SK-MEL-5 (cell line): ENCODE data around the gene FAM219A. TPM values are rescaled to one million over a fixed set of nuclear protein-coding genes. Genes with fewer than 3 reads are reported as not detected.
"Not testable (repeated sequence)": the region's sequence is repeated elsewhere in the genome, so short reads cannot be mapped to it uniquely, and the experiment has no call there.

Experiments used
- DNase-seq: peaks from one replicate; pipeline ENCODE4 v3.0.0-alpha.2; 2016; ENCODE audit warnings: low read depth, low spot score
- in situ Hi-C: cut with HindIII; loops from 2 replicates; pipeline ENCODE4 v1.10.0; 2016; ENCODE audit warnings: low sequenced_read_pairs, high pct_unique_total_duplicates, low pct_unique_long_range_greater_than_20kb
- total RNA-seq: library from RNA; depleted of rRNA; stranded (reverse); fragments of >200 nt; shearing (Covaris generic); gene quantifications from 2 replicates; pipeline ENCODE4 v1.2.3, GENCODE V29; 2014

Gene FAM219A
- total RNA-seq, 1 experiment from 2014 or later, result 8.2 TPM

DNA sequence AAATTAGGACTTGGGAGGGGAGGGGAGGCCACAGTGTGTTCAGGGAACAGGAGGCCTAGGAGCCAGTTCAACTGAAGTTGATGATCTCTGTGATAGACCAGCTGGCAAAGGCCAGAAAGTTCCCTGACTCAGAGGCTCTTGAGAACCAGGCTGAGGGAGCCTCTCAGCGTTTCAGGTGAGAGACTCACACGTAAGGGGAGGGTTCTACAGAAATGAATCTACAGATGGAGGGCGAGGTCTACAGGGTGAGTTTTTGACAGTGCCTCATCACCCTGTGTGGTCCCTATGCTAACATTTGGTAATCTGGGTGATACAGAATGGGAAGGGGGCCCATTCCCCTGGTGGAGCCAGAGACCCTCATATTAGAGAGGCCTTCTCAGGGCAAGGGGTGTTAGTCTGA is 32.4 kb upstream of the FAM219A start:
- in situ Hi-C loops, result no loop called here
- no peak for DNase-seq

DNA sequence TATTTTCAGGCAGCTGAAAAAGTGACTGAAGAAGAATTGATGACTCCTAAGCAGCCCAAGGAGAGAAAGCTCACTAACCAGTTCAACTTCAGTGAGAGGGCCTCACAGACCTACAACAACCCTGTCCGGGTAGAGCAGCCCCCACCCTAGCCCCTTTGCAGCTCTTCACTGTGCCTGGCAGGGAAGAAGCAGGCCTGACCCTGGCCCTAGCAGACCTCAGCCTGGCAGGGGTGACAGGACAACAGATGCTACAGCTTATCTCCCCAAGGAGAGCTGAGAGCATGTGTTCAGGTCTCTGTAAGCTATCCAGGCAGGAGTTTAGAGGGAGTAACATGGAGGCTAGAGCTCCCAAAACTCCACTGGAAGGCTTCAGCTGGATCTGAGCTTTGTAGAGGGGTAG is 32.0 kb upstream of the FAM219A start:
- no peak for DNase-seq
- in situ Hi-C loops, result no loop called here

DNA sequence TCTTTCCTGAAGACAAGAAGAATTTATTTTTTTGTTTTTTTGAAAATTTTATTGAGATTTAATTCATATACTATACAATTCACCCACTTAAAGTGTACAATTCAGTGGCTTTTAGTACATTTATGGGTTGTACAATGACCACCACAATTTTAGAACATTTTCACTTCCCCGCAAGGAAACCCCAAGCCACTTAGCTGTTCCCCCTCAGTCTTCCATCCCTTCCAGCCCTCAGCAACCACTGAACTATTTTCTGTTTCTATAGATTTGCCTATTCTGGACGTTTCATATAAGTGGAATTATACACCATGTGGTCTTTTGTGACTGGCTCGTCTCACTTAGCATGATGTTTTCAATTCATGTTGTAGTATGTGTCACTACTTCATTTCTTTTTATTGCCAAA is 28.2 kb upstream of the FAM219A start:
- in situ Hi-C loops, result no loop called here

DNA sequence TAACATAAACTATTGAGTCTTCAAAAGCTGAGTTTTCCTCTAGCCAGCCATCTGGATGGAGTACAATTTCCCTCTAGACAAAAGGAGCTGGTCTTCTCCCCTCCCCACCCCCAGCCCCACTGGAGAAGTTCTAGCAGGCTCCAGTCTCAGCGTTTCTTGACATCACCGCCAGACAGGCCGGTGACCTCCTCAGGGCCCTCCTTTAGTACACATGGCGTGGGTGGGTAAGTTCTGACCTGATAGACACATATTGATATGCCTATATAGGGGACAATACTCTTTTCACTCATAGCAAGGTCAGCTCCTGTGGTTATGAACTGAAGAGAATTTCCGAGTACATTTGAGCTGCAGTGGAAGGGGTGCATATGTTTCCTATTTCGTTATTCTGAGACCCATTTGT is 27.5 kb upstream of the FAM219A start:
- no peak for DNase-seq
- in situ Hi-C loops, result no loop called here

More for the DNA sequence above, 28.2 kb upstream of the FAM219A start:
- DNase-seq, result no peak

DNA sequence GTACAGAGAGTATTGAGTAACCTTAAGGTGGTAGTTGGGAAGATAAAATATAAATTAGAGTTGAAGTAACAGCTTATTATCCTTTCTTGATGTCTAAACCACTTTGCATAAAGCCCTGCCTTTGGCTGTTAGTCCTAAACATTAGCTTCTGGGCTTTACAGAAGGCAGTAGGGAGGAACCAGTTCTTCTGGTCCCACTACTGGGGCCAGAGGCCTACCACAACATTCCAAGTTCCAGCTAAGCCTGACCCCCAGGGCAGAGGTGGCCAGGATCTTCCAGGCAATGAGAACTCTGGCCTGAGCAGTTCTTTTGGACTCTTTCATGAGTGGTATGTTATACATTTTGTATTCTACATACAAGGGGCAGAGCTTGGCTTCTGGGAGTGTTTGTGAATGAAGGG is 26.3 kb upstream of the FAM219A start:
- in situ Hi-C loops, result no loop called here
- no peak for DNase-seq

DNA sequence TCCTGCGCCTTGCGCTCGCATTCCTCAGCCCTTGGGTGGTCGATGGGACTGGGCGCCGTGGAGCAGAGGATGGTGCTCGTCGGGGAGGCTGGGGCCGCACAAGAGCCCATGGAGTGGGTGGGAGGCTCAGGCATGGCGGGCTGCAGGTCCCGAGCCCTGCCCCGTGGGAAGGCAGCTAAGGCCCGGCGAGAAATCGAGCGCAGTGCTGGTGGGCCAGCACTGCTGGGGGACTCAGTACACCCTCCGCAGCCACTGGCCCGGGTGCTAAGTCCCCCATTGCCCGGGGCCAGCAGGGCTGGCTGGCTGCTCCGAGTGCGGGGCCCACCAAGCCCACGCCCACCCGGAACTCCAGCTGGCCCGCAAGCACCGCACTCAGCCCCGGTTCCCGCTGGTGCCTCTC is 24.4 kb upstream of the FAM219A start:
- in situ Hi-C loops, result not testable (repeated sequence)

DNA sequence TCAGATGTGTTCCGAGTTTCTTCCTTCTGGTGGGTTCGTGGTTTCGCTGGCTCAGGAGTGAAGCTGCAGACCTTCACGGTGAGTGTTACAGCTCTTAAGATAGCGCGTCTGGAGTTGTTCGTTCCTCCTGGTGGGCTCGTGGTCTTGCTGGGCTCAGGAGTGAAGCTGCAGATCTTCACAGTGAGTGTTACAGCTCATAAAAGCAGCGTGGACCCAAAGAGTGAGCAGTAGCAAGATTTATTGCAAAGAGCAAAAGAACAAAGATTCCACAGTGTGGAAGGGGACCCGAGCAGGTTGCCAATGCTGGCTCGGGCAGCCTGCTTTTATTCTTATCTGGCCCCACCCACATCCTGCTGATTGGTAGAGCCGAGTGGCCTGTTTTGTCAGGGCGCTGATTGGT is 23.2 kb upstream of the FAM219A start:
- in situ Hi-C loops, DNase-seq: not testable (repeated sequence)

More for the DNA sequence above, 24.4 kb upstream of the FAM219A start:
- DNase-seq, result not testable (repeated sequence)

DNA sequence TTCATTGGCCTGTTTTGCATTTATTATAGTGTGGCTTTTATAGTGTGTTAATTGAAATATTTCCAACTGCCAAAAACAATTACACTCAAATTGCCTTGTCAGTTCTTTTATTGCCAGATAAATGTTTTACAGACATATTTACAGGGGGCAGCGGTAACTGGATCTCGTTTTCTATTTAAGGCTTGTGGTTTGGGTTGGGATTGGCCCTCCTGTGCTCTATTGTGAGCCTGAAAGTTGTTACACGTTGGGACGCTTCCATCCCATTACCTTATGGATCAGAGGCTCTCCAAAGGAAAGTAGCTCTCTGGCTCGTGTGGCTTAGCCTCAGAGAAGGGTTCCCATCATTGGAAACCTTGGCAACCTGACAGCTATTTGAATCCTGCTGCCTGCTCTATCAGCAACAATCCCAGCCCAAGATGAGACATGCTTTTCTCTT is 21.1 kb upstream of the FAM219A start:
- in situ Hi-C loops, result no loop called here
- DNase-seq, result no peak

DNA sequence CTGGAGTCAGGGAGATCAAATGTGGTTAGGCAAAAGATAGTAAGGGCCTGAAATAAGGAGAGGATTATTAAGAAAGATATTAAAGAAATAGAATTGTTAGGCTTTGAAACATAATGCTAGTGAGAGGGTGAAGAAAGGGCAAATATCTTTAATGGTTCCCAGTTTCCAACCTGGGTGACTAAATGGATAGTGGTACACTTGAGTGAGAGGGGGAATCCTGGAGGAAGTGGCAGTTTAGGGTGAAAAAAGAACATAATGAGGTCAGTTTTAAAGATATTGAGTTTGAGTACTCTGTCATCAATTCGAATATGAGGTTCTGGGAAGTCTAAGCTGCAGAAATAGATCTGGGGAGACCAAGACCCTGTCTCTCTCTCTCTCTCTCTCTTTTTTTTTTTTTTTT is 19.2 kb upstream of the FAM219A start:
- in situ Hi-C loops, result no loop called here
- DNase-seq, result no peak

DNA sequence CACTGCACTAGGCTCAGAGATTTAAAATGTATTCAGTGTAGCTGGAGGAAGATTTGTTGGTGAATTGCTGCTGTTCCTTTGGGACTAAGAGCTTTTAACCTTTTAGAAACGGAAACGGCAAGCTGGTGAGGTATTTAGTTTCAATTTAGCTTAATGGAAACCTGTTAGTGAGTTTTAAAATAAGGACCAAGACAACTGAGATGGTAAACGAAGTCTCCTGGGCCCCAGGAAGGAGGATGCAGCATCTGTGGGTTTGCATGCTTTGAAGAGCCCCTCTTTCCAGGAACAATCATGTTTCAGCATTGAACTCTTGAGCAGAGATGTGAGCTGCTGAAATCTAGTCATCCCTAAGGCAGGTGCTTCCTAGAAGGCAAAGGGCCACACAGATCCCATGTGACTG is 16.7 kb upstream of the FAM219A start:
- no peak for DNase-seq
- in situ Hi-C loops, result no loop called here

DNA sequence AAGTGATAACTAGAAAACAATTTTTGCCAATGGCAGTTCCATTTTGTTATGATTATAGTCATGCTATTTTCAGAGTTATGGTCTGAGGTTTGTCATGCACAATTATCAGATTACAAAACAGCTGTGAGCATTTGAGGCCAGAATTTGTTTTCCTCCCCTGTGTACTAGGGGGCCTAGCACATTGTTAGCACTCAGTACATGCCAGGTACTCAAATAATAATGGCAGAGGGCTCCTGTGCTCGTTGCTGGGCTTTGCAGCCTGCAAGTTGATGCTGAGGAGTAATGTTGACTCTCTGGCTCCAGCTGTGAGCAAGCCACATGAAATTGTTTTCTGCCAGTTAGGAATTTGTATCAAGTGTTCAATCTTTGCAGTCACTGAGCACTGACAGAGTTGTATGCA is 7.1 kb upstream of the FAM219A start:
- DNase-seq, result no peak
- in situ Hi-C loops, result no loop called here

DNA sequence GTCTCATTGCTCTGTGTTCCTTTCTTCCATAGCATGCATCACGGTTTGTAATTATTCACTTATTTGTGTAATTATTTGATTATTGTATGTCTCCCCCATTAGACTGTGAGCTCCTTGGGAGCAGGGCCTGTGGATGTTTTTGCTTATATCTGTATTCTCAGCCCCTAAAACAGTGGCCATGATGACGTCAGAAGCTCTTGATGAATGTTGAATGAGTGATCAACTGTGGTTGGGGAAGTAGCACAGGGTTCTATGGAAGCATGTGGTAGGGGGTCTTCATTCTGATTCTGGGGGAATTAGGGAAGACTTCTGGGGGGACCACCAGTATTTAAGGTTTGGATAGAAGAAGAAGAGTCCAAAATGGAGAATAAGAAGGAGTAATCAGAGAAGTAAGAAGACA is 6.2 kb upstream of the FAM219A start:
- no peak for DNase-seq
- in situ Hi-C loops, result no loop called here

DNA sequence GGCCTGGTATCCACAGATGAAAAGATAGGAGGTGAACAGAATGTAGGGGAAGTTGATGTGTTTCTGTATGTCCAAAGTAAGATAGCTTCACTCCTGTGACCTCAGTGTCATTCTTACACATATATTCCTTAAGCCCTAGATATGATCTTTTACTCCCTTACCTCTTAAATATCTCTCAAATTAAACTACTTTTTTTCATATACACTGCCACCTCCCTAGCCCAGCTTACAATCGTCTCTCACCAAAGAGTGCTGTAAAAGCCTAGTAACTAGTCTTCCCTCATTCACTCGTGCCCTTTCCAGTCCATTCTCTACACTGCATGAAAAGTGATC is 5.5 kb upstream of the FAM219A start:
- no peak for DNase-seq
- in situ Hi-C loops, result no loop called here

DNA sequence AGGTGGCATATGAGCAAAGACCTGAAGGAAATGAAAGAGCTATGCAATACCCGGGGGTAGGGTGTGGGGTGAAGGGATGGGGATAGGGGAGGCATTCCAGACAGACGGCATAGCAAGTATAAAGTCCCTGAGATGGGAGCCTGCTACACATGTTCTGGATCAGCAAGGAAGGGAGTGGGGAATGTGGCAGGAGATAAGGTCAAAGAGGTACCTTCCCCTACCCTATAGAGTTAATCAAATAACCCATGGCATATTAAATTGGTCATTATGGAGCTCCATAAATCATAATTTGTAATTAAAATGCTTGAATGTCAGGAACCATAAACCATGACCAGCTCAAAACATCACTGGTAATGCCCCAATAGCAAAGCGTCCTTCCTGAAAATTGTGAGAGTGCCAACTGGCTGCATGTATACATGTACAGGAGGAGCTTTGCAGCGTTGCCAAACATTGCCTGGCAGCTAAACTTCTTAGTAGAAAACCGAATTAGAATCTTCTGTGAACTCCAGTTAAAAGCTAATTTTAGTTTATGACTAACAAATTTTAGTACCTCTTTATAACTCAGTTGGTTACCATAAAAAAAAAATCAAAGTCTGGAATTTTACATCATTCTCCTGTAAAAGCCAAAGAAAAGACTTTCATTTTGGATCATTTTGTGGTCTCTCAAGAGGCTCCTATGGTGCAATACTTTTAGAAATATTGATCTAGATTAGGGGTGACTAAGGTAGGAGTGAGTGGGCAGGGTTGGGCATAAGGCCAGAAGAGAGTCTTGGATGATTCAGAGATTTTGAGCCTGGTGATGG is 4.9 kb upstream of the FAM219A start:
- in situ Hi-C loops, result no loop called here
- no peak for DNase-seq

DNA sequence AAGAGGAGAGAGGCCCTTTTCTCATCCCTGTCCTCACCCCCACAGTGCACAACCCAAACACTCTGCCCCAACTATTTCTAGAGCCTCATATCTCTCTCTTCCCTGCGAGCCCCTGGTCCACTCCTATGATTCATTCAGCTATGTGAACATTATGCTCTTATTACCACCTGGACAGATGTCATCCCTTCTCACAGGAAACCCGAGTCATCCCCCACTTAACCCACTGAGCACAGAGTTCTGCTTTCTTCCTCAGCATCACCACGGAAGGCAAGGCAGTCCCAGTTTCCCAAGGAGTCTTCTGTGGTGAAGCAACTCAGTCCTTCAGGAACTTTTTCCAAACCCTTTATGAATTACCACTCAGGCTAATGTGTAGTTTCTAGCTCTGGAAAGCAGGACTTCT is 1.6 kb upstream of the FAM219A start:
- in situ Hi-C loops, result no loop called here

DNA sequence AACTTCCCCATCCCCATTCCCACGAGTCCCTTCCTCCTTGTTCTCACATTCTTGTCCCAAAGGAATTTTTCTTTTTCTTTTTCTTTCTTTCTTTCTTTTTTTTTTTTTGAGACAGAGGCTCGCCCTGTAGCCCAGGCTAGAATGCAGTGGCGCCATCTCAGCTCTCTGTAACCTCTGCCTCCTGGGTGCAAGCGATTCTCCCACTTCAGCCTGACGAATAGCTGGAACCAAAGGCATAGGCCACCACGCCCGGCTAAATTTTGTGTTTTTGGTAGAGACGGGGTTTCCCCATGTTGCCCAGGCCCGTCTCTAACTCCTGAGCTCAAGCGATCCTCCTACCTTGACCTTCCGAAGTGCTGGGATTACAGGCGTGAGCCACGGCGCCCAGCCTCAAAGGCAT is 986 bp upstream of the FAM219A start:
- in situ Hi-C loops, result no loop called here
- no peak for DNase-seq

More for the DNA sequence above, 1.6 kb upstream of the FAM219A start:
- DNase-seq, result peak; percentile 2

DNA sequence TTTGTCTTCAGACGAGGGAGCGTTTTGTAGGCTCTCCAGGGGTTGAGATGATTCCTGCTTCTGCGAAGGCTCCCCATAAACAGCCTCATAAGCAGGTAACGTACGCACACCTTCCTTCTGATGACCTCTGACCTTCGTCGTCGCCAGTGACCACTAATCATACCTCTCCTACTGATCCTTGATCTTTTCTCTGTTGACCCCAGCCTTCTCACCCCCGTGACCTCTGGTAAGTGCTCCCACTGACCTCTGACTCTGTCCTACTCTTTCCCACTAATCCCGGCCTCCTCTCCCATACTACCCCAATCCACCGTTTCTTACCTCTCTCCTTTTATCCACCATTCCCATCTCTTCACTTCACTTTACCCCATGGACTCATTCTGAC is 580 bp upstream of the FAM219A start:
- DNase-seq, result no peak
- in situ Hi-C loops, result no loop called here

DNA sequence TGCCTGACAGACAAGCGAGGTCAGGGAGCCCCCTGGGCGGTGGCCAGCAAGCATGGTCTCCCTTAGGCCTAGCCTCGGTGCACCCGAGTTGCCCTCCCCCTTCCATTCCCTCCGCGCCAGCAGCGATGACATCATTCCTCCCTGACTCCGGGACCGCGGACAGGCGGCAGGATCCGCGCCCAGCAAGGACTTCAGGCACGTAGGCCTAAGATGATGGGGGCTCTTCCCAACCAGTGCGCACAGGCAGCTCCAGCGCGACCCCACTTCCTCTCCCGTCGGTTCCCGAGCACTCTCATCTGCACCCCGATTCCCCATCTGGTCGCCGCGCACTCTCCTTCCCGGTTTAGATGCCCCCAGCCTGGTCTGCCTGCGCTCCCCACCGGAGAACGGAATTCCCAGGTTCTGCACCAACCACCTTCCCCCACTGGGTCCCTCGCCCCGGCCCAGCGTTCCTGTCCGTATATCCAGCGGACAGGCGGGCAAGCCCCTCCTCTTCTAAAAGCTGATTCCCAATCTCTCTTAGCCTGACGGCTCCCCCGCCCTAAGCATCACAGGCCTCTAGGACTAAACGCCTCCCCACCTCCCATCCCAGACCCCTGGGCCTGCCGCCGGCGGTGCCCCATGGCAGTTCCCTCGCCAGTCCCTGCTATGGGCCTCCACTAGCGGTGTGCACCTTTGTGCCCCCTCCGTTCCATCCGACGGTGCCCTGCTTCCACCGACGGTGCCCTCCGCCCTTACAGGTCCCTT is 931 bp downstream of the FAM219A start:
- peak; percentile 44 for DNase-seq
- in situ Hi-C loops, result no loop called here

DNA sequence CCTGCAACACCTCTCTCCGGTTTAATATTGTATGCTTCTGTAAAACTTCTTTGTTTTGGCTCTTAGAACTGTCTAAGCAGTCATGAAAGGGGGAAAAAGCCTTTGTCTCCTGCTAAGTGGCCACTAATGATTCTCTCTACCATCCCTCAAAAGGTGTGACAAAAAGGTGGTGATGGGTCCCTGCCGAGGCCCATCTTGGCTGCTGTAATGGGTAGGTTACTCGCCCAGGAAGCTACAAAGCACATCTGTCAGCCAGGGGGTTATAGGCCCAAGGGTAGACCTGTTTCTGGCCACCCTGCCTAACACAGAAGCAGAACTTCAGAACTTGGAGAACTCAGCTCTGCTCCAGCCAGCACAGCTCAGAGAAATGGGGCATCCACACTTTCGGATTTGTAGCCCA is 1.6 kb downstream of the FAM219A start:
- in situ Hi-C loops, result no loop called here
- no peak for DNase-seq
